Measurements from ENCODE around the gene ZNF646.
A peak's percentile ranks its signal among the peaks of the same experiment; 100 is the strongest.

Gene ZNF646

GRCh38 chr16:31067342-31067741 lies 6.9 kb upstream of the ZNF646 start:
- no peak for DNase-seq (ENCODE audit: low read depth)

- DNase-seq (ENCODE audit: low read depth) = peak; percentile 86
Measured at GRCh38 chr16:31071861-31072260, 2.4 kb upstream of the ZNF646 start.

- peak; percentile 19 for DNase-seq (ENCODE audit: low read depth)
Measured at GRCh38 chr16:31072540-31073141, 1.6 kb upstream of the ZNF646 start.

GRCh38 chr16:31073142-31073969 lies 866 bp upstream of the ZNF646 start:
- DNase-seq (ENCODE audit: low read depth) = peak; percentile 81

- DNase-seq (ENCODE audit: low read depth) = no peak
Measured at GRCh38 chr16:31074814-31075183, 577 bp downstream of the ZNF646 start.

- DNase-seq (ENCODE audit: low read depth) = no peak
Measured at GRCh38 chr16:31076319-31076718, 2.1 kb downstream of the ZNF646 start.

GRCh38 chr16:31077024-31077423 lies 2.8 kb downstream of the ZNF646 start:
- DNase-seq (ENCODE audit: low read depth) = no peak

- DNase-seq (ENCODE audit: low read depth) = no peak
Measured at GRCh38 chr16:31077592-31078396, 3.6 kb downstream of the ZNF646 start.

GRCh38 chr16:31078597-31079341 lies 4.5 kb downstream of the ZNF646 start:
- DNase-seq (ENCODE audit: low read depth) = no peak

- DNase-seq (ENCODE audit: low read depth) = no peak
Measured at GRCh38 chr16:31079342-31079944, 5.2 kb downstream of the ZNF646 start.

- no peak for DNase-seq (ENCODE audit: low read depth)
Measured at GRCh38 chr16:31080035-31080629, 5.9 kb downstream of the ZNF646 start.

GRCh38 chr16:31080756-31081419 lies 6.7 kb downstream of the ZNF646 start:
- no peak for DNase-seq (ENCODE audit: low read depth)

- no peak for DNase-seq (ENCODE audit: low read depth)
Measured at GRCh38 chr16:31081428-31082351, 7.5 kb downstream of the ZNF646 start.

GRCh38 chr16:31082368-31083045 lies 8.3 kb downstream of the ZNF646 start:
- no peak for DNase-seq (ENCODE audit: low read depth)

GRCh38 chr16:31083081-31083480 lies 8.9 kb downstream of the ZNF646 start:
- DNase-seq (ENCODE audit: low read depth) = no peak

GRCh38 chr16:31083556-31083955 lies 9.3 kb downstream of the ZNF646 start:
- DNase-seq (ENCODE audit: low read depth) = no peak

GRCh38 chr16:31083981-31084380 lies 9.8 kb downstream of the ZNF646 start:
- no peak for DNase-seq (ENCODE audit: low read depth)

GRCh38 chr16:31084584-31085302 lies 10.5 kb downstream of the ZNF646 start:
- DNase-seq (ENCODE audit: low read depth) = no peak
